WERI-Rb-1 (cell line): Measurements from ENCODE around the gene GPR21.

Experiments used
- DNase-seq: peaks from one replicate; pipeline ENCODE4 v3.0.0-alpha.2; 2020
- H3K27ac ChIP-seq: fragments of 250-450 bp; sonication (Bioruptor Pico); 2 replicates; pipeline ENCODE4 v1.5.1; 2020; ENCODE audit warnings: mild to moderate bottlenecking, moderate library complexity
- H3K27me3 ChIP-seq: fragments of 250-450 bp; sonication (Bioruptor Pico); 2 replicates; pipeline ENCODE4 v1.5.1; 2021; ENCODE audit warnings: mild to moderate bottlenecking, low read depth, moderate library complexity; ENCODE audit not compliant: insufficient read depth, severe bottlenecking
- H3K36me3 ChIP-seq: fragments of 250-450 bp; sonication (Bioruptor Pico); 2 replicates; pipeline ENCODE4 v1.5.1; 2020; ENCODE audit warnings: mild to moderate bottlenecking, moderate library complexity
- H3K4me3 ChIP-seq: 2 replicates; pipeline ENCODE4 v1.5.1; 2011; ENCODE audit warnings: low read depth, mild to moderate bottlenecking, control low read depth, low read length
- H3K9me3 ChIP-seq: fragments of 250-450 bp; sonication (Bioruptor Pico); 2 replicates; pipeline ENCODE4 v1.5.1; 2021; ENCODE audit warnings: mild to moderate bottlenecking, moderate library complexity; ENCODE audit not compliant: severe bottlenecking
- CTCF ChIP-seq: IDR thresholded peaks from 2 replicates; pipeline ENCODE4 v1.5.1; 2011; ENCODE audit warnings: low read depth, mild to moderate bottlenecking, control low read depth, inconsistent platforms, low read length

Gene GPR21

GRCh38 chr9:123069010-123069481 lies 35.6 kb downstream of the GPR21 start:
- no peak for DNase-seq
- peaks cover 40% of the 10 kb centered on the region for H3K36me3 ChIP-seq

GRCh38 chr9:123070198-123070597 lies 36.7 kb downstream of the GPR21 start:
- no peak overlapping the region for H3K27ac ChIP-seq
- no peak for TF ChIP-seq CTCF
- H3K36me3 ChIP-seq = peaks cover 37% of the 10 kb centered on the region
- DNase-seq = no peak
- H3K4me3 ChIP-seq = no peak overlapping the region
- H3K9me3 ChIP-seq = no peaks in the 10 kb centered on the region
- H3K27me3 ChIP-seq = no peaks in the 10 kb centered on the region

More at GRCh38 chr9:123069010-123069481, 35.6 kb downstream of the GPR21 start:
- Histone ChIP-seq H3K4me3 (no peak overlapping the region), H3K9me3 (no peaks in the 10 kb centered on the region), H3K27ac (no peak overlapping the region), H3K27me3 (no peaks in the 10 kb centered on the region)
- TF ChIP-seq CTCF = no peak

- Histone ChIP-seq H3K9me3 (no peaks in the 10 kb centered on the region), H3K27me3 (no peaks in the 10 kb centered on the region), H3K36me3 (peaks cover 18% of the 10 kb centered on the region), H3K4me3 (no peak overlapping the region), H3K27ac (no peak overlapping the region)
- DNase-seq = no peak
- TF ChIP-seq CTCF = no peak
Observed at GRCh38 chr9:123072407-123072995, 39.0 kb downstream of the GPR21 start.

- Histone ChIP-seq H3K27ac (no peak overlapping the region), H3K36me3 (peaks cover 22% of the 10 kb centered on the region), H3K27me3 (no peaks in the 10 kb centered on the region), H3K4me3 (no peak overlapping the region), H3K9me3 (no peaks in the 10 kb centered on the region)
- TF ChIP-seq CTCF = no peak
- DNase-seq = no peak
Observed at GRCh38 chr9:123073441-123073840, 40.0 kb downstream of the GPR21 start.

GRCh38 chr9:123073991-123074422 lies 40.5 kb downstream of the GPR21 start:
- Histone ChIP-seq H3K9me3 (no peaks in the 10 kb centered on the region), H3K27ac (no peak overlapping the region), H3K36me3 (peaks cover 26% of the 10 kb centered on the region), H3K27me3 (no peaks in the 10 kb centered on the region), H3K4me3 (no peak overlapping the region)
- no peak for DNase-seq
- TF ChIP-seq CTCF = no peak

GRCh38 chr9:123074628-123075027 lies 41.2 kb downstream of the GPR21 start:
- H3K27me3 ChIP-seq = no peaks in the 10 kb centered on the region
- H3K36me3 ChIP-seq = peaks cover 31% of the 10 kb centered on the region
- TF ChIP-seq CTCF = no peak
- H3K9me3 ChIP-seq = no peaks in the 10 kb centered on the region
- H3K27ac ChIP-seq = 0 out of 2 replicates have a peak overlapping the region, but pooled peaks have one; percentile 2
- no peak for DNase-seq
- H3K4me3 ChIP-seq = no peak overlapping the region
